GM10847 (cell line): Measurements from ENCODE around the gene AMPD3.

Experiments
- POLR2A ChIP-seq: IDR thresholded peaks from 2 replicates; pipeline ENCODE4 v1.6.1; 2011; ENCODE audit not compliant: insufficient read length; ENCODE audit errors: extremely low read depth

AMPD3 gene

DNA sequence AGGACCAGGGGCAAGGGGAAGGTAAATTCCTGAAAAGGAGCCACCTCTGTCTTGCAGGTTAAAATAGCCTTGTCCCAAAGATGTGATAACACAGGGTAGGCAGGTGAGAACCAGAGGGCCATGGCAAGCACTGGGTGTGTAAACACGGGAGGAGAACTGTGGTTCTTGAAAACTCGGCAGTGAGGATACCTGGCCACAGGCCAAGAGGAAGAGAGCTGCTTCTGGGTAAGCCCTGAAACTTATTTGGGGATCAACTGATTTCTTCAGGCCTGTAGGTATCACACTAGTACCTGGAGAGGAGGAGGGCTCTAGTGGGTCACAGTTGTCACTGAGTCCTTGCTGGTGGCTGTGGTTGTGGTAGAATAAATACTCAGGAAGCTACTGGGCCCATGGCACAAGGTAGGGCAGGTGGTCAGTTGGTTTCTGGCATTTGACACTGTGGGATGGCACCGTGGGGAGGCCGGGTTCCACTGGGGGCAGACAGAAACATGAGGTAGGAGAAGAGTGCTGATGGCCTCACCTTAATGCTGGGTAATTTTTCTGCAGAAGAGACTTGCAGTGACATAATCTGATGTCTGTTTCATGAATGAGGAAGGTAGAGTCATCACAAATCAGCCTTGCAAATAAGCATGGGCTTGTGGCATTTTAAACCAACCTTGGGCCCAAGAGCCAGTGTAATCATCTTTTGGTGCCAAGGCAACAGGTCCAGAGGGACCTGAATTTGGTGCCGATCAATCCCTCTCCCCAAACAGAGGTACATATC is 22.0 kb downstream of the AMPD3 start:
- TF ChIP-seq POLR2A = no peak

DNA sequence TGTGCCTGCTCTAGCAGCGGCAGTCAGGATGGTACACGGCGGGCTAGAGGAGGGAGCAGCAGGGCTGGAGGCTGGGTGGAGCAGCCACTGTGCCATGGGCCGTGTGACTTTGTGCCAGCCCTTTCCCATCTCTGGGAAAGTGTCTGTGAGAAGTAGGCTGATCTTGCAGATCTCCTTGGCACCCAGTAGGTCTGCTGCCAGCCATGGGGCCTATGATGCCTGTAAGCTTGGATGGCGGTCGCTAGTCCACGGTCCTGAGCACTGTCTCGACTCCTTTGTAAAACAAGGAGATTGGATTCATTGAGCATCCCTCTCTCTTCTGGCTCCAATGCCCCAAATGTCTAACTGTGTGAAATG is 22.6 kb downstream of the AMPD3 start:
- no peak for TF ChIP-seq POLR2A

DNA sequence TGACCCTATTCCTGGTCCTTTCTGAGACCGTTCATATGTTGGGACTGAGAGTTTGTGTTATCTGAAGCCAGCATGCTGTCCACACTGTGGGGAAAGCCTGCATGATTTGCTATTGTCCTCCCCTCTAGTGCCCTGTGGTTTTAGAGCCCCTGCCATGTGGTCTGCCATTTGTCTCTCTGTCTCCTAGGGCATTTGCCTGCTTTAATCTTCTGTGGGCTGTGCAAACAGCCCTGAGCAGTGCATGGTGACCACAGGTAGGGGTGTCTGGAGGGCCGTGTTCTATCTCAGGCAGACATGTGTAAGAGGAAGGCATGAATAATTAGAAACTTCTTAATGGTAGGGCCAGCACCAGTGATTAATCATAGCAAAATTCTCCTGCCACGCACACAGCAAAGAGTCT is 23.0 kb downstream of the AMPD3 start:
- TF ChIP-seq POLR2A = no peak

DNA sequence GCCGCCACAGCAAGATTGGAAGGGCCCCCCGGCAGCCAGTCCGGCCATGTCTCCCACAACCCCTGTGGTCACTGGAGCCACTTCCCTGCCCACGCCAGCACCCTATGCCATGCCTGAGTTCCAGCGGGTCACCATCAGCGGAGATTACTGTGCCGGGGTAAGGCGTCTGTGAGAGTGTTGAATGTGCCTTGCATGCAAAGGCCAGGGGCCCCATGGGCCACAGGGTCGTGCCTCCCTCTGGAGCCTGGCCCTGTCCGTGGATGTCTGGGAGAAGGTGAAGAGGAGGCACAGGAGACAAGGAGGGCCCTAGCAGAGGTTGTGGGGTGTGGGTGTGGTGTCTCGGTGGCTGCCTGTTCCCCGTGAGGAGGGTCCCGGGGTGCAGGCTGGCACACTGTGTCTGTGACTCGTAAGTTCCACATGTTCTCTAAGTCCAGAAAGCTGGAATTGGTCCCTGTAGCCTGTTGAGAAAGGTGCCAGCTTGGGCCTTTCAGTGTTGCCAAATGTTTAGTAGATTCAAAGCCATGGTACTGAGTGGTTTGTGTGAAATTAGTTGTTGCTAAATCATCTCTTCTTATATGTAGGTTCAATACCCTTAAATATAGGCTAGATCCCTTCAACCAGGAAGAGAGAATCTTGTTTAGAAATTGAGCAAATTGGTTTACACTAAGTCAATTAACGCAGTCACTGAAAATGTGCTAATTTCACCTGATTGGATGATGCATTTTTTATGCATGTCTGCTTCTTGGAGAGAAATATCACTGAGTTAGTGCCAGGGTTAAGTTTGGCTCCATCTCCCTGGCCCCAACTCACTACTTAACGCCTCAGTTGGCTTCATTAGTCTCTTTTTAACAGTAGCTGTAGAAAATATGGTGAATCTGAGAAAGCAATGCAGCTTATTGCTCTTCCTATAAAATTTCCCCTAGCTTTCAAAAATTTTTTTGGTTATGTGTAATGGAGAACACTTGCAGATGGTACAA is 23.8 kb downstream of the AMPD3 start:
- TF ChIP-seq POLR2A = no peak

DNA sequence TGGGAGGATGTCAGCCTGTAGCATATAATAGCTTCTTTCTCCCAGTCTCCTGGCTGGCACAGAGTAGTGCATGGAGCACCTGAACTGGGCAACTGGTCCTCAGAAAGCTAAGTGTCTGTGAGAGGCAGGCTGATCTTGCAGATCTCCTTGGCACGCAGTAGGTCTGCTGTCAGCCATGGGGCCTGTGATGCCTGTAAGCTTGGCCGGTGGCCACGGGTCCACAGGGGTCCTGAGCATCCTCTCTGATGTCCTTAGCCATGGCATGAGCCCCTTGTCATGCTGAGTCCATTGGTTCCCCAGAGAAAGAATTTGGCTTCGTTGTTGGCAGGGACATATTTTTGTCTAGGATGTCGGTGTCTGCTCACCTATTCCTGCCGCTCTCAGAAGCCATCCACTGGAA is 25.0 kb downstream of the AMPD3 start:
- TF ChIP-seq POLR2A = no peak

DNA sequence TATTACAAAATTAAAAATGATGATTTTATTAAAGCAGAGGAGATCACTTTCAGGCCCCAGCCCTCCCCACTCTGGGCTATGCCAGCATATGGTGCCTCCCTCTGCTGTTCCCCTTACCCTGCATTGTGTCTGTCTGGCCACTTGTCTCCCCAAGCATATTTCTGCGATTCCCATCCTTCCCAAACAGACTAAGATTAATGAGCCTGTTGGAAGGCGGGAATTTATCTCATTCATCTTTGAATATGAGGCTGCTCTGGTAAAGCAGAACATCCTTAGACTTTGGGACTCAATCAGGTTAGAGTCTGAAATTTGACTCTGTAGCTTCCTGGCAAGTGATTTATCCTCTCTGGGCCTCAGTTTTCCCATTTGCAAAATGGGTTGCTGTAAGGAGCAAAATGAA is 25.7 kb downstream of the AMPD3 start:
- no peak for TF ChIP-seq POLR2A

DNA sequence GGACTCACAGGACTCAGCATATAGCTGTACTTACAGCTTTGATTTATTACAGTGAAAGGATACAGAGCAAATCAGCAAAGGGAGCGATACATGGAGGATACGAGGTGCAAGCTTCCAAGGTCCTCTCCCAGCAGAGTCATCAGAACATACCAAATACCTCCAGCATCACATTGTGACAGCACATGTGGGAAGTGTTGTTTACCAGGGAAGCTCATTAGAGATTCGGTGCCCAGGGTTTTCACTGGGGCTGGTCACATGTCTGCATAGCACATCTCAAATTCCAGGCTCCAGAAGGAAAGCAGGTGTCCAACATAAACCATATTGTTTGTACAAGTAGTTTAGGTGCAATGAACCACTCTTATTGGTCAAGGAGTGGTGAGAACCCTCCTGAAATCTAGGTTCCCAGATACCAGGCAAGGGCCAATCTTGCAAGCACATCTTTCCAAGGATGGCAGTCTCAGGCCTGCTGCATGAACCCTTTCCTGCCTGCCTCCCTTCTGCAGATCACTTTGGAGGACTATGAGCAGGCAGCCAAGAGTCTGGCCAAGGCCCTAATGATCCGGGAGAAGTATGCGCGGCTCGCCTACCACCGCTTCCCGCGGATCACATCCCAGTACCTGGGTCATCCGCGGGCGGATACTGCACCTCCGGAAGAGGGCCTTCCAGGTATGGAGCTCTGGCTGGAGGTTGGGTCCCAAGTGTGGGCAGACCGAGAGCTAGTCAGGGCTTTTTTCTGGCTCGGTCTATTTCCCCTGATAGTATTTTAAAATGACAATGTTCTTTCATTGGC is 26.7 kb downstream of the AMPD3 start:
- no peak for TF ChIP-seq POLR2A

DNA sequence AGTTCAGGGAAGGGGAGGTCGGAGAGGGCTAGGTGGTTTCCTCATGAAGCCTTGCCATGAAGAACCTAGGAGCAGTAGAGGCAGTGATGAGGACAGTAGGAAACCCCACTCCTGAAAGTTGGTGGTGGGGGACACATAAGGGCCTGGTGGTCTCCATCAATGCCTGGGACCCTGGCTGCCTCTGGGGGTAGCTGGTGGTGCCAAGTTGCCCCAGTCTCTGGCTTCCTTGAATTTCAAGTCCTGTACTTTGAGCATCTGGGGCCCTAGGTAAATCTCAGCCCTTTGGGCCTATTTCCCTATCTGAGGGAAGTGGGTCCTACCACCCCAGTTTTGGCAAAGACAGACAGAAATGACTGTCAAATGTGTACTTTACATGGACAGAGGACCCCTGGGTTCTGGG is 28.1 kb downstream of the AMPD3 start:
- TF ChIP-seq POLR2A = no peak

DNA sequence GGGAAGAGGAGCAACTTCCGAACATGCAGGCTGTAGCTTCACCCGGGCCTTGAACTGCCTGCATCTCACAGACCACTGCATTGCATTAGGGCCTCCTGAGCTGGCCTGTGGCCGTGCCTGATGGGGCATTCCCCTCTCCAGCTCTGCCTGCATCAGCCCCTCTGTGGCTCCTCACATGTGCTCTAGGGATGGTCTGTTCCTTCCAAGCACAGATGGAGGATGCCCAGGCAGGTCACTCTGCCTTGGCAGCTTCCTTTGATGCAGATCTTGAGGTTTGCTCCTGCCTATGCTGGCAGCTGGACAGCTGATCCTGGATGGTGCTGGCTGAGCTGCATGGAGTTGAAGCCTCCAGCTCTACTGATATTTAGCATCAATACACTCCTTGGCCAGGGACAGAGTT is 28.5 kb downstream of the AMPD3 start:
- no peak for TF ChIP-seq POLR2A

DNA sequence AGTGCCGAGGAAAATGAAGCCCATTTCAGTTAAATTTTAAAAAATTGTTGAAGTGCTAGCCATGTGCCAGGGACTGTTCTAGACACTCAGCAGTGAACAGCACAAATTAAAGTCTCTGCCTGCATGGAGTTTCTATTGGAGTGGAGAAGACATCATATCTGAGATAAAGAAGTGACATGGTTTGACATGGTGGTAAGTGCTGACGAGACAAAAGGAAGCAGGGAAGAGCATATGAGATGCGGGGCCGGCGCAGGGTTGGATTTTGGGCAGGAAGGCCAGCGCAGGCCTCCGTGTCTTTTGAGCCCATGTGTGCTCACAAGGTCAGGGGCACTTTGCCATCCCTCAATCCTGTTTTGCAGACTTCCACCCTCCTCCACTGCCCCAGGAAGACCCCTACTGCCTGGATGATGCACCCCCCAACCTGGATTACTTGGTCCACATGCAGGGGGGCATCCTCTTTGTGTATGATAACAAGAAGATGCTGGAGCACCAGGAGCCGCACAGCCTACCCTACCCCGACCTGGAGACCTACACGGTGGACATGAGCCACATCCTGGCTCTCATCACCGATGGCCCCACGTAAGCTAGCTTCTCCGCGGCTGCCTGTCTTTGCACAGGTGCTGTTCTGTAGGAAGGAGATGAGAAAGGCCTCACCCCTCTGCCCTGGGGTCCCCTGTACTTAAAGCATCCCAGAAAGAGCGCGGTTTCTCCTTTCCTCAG is 29.6 kb downstream of the AMPD3 start:
- no peak for TF ChIP-seq POLR2A

DNA sequence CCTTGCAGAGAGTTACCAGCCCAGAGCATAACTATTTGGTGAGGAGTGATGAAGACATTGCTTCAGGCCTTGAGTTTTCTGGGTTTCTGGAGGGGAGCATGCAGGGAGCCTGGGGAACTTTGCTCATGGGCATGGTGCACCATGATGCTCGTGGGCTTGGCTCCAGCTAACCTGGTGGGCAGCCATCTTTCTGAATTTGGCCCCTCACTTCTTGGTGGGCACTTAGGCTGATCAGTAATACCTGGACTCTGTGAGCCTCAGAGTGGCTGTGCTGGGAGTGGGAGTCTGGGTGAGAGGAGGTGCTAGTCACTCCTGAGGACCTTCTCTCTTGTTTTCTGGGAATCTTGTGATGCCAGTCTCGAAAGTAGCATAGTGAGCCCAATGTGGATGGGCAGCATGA is 30.6 kb downstream of the AMPD3 start:
- no peak for TF ChIP-seq POLR2A

DNA sequence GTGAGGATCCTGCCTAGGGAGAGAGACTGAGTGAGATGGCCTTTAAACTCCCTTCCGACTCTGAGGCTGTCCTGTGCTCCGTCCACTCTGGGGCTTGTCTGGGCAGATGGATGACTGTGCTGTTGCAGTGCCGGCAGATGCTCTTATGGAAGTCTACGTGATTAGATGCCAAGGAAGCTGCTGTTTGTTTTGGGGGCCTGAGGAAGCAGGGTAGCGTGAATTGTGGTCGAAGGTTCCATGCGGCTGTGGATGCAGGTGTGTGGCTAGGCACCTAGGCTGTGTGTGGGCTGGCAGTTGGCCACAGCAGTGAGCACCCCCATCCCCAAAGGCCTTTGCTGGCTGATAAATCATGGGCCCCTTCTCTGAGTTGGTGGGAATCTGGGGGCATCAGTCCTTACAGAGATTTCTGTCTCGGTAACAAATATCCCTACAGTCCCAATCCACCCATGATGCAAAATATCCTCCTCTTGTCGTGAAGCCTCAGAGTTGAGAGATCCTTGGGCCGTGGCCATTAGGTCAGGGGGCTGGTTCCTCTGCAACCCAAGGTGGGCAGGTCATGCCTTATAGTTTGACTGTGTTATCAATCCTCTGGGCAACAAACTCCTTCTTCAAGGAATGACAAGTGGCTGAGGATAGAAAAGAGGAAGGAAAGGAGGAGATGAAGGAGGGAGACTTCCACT is 31.2 kb downstream of the AMPD3 start:
- TF ChIP-seq POLR2A = no peak

DNA sequence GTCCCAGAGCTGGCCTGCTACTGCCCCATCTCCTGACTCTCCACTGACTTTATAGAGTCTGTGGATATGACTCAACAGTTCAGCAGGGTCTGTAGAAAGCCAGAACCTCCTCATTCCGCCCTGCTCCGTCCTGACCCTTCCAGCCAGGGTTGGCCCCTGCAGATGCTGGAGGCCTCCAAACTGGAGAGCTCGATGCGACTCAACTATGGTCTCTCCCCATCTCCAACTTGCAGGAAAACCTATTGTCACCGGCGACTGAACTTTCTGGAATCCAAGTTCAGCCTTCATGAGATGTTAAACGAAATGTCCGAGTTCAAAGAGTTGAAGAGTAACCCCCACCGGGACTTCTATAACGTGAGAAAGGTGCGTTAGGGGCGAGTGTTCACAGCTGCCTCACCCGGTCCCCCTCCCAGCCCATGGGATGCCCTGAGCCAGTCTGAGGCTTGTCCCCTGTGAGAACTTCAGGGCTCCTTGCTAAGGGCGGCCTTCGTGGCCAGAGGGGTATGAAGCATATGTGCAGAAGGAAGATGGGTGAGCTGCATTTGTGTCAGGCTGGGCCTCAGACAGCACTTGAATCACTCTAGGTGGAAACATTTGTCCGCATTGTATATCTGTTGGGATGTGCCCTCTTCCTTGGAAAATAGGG is 32.1 kb downstream of the AMPD3 start:
- no peak for TF ChIP-seq POLR2A
